HG02840 (cell line): Measurements from ENCODE around the gene RHNO1.

Experiments
- ATAC-seq: cut with Tn5 transposase; IDR thresholded peaks from one replicate; pipeline ENCODE4 v1.9.1; 2021; ENCODE audit warnings: mild to moderate bottlenecking, moderate library complexity, moderate number of reproducible peaks; ENCODE audit not compliant: unreplicated experiment, low FRiP score

The RHNO1 gene, protein sequence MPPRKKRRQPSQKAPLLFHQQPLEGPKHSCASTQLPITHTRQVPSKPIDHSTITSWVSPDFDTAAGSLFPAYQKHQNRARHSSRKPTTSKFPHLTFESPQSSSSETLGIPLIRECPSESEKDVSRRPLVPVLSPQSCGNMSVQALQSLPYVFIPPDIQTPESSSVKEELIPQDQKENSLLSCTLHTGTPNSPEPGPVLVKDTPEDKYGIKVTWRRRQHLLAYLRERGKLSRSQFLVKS

DNA sequence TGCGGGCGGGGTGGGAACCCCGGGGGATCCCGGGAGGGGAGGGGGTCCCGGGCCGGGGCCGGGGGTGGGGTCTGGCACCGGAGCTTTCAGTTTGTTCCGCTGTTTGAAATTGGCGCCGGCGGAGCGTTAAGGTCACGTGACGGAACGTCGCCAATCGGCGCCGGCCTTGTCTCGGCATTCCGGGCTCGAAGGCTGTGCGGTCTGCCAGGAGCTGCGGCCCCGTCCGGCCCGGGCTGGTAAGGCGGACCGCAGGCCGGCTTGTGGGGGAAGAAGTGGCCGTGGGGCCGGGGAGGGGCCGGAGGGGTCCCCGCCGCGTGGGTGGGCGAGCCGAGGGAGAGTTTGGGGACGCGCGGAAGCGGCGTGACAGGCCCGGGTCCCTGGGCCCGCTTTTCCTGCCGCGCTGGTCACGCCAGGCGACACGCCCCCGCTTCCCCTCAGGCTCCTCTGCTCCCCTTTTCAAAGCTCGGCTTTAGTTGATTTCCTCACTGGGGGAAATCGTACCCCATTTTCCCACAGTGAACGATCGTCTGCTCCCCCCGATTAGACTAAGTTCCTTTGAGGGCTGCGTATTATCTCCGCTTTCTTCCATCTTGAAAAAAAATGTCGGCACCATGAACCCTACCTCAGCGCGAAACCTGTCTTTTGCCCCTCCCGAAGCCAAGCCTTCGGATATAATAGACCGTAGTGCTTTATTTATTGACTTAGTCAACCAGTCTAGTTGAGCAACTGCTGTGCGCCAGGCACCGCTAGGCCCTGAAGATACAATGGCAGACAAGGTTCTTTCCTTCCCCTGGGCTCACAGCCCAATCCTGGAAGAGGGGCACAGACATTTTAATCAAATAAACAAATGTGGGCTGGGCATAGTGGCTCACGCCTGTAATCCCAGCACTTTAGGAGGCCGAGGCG is at the start of gene RHNO1, which contains the start of gene FOXM1:
Gene RHNO1, plus strand, starts transcription at position 177 of the 906 bp plus-strand sequence. CDS start 8,144 bp downstream, outside the sequence.
Gene FOXM1, minus strand, starts transcription at position 128 of the 906 bp plus-strand sequence. CDS start 2,696 bp downstream, outside the sequence.
- peak; percentile 73 for ATAC-seq

DNA sequence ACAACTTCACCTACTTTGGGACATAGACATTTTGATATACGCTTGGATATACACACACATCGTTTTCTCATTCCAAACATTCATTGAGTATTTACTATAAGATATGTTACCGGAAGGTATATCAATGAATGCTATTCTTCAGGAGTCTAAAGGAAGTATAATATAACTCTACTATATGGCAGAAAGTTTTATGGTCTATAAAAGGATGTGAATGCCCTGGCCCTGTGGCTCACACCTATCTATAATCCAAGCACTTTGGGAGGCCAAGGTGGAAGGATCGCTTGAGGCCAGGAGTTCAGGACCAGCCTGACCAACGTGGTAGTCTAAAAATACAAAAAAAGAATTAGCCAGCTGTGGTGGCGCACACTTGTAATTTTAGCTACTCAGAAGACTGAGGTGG is 47.7 kb upstream of the RHNO1 start:
- no peak for ATAC-seq

DNA sequence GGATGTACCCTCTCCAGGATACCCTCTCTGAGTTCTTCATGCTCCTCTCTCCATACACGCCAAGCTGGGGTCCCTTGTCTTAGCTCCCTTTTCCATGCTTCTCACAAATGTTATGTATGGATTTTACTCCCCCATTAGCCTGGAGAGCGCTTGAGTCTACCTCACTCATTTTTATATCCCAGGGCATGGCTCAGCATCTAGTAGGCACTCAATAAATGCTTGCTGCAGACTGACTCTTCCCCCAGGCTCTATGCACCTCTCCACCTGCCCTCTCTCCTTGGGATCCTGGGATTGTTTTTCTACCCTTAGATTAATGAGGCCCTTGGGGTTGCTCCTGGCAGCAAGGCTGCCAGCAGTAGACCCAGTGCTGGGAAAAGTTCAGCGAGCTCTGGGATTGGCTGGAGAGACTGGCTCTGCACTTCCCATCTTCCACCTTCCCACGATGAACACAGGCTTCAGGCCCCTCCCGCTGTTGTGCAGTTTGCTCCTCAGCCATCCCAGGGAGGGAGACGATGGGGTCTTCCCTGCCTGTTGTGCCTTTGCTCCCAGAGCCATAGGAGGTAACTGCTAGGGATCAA is 44.4 kb upstream of the RHNO1 start:
- no peak for ATAC-seq

DNA sequence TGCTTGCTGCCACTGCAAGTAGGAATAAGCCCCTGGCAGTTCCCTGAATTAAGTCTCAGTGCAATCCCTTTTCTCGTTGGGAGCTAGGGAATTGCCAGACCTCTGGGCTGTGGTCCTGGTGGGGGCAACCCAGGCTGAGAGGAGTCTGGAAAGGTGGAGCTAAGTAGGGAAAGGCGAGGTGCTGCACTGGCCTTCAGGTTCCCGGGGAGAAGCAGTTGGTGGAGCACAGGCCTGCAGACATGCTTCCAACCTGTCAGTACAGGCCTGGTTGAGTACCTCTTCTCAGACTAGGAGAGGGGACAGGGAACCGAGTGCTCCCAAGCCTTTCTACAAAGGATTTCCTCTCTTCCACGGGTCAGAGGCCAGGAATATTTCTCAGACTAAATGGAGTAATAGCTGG is 43.7 kb upstream of the RHNO1 start:
- no peak for ATAC-seq

DNA sequence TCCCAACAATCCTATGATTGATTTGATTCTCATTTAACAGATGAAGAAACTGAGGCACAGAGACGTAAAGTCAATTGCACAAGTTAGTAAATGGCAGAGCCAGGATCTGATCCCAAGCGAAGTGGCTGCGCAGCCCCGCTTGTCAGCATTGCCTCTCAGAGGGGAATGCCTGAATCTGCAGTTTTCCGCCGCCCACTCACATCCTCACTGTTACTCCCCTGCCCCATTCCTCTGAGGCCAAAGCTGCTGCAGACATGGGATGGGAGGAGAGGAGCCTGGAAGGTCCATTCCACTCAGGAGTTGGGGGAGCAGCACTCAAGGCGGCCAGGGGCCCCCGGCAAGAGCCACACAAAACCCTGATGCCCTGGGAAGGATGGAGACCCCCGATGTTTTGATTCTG is 43.2 kb upstream of the RHNO1 start:
- ATAC-seq: no peak

DNA sequence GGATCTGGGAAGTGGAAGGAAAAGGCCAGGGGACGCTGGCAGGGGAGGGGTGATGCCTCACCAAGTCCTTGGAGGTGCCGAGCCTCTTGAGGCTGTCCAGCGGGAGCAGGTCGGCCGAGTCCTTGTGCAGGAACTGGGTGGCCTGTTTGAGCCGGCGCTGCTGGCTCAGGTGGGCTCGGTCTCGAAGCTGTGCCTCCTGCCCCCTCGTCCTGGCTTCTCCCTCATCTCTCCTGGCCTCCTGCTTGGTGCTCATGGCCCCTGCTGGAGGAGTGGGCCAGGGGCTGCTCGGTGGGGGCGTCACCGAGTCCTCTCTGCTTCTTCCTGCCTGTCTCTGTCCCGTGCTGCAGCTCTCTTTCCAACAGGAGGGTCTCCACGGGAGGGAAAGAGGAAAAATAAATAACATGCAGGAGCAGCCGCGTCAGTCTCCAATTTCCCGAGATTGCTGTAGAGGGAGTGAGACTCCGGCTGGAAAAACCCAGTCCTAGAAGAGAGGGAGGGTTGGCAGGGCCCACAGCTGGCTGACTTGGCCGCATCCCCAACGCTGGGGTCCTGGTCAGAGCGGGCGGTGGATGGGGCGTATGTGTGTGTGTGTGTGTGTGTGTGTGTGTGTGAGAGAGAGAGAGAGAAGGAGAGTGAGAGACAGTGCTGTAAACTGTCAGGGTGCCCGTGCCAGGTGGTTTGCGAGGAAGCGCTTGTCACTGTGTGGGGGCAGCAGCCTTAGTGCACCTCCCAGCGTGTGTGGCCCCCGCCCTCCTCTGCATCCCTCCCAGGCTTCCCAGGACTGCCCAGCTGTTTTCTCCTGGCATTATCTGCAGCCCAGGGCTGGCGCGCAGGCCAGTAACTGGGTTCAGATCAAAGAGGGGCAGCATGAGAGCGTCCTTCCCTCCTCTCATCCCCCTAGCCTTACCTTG is 42.2 kb upstream of the RHNO1 start, which contains the start of gene NRIP2:
Gene NRIP2, minus strand, starts transcription at position 455 of the 911 bp plus-strand sequence. Its CDS starts 52 bp downstream, at position 403.
- ATAC-seq: no peak

DNA sequence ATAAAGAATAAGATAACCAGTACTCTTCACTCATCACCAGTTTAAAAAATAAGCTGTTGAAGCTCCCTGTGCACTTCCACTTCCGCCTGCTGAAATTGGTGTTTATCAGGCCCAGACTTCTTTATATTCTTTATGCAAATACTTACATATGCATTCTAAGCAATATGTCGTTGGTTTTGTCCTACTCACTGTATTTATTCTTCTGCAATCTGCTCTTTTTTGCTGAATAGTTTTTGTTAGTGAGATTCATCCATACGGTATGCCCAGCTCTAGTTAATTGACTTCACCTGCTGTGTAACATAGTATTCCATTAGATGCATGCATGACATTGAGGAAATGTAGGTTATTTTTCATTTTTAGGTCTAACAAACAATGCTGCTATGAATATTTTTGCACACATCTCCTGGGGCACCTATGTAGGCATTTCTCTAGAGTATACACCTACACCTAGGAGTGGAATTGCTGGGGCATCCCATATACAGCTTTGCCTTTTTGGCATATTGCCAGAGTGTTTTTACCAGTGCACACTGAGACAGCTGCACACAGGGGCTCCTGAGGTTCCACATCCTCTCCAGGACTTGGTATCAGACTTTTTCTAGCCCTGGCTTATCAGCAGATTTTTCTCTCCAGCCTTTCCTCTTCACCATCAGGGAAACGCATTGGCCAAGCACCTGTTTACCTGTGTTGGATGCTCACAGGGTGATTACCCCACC is 41.2 kb upstream of the RHNO1 start:
- ATAC-seq: no peak

DNA sequence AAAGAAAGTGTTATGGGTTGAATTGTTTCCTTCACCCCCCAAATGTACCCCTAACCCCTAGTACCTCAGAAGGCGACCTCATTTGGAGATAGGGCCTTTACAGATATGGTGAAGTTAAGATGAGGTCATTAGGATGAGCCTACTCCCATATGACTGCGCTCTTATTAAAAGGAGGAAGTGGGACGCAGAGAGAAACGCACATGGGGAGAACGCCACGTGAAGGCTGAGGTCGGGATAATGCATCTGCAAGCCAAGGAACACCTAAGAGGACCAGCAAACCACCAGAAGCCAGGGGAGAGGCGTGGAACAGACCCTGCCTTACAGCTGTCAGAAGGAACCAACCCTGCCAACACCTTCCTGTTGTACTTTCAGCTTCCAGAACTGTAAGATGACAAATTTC is 40.4 kb upstream of the RHNO1 start:
- no peak for ATAC-seq

DNA sequence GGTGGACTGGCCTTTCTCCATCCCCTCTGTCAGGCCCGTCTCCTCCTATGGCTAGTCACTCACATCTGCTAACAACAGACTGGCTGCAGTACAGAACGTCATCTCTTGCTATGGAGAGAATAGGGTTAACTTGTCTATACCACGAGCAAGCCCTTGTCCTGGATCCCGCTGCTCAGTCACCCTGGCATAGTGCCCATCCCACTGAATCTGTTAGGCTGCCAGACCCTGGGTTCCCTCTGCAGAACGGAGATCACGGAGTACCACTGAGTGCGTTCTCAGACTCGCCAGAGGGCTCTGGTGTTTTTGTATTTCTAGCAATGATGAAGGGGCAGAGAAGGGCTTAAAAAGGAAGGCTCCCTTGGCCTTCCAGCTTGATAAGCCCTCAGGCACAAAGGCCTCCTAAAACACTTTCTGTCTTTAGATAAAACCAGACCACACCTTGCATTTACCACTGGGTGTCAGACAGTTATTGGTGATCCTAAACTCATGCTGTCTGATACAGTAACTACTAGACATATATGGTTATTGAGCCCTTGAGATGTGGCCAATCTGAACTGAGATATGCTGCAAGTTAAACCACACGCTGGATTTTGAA is 35.9 kb upstream of the RHNO1 start:
- no peak for ATAC-seq

DNA sequence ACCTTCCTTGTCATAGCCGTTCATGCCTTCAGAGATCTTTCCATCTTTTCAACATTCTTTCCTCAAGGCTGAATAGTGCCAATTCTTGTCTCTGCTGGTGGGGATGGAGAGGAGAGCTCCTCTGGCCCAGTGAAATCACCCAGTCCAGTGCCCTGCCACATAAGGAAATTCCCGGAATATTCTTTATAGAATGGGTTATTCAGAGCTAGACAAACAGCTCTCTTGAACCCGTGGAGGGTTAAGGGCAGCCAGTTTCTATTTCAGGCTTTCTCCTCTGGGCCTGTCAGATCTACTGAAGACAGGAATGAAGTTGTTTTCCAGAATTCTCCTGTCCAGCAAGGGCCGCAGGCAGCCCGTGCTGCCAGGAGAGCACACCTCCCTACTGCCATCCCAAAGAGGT is 34.1 kb upstream of the RHNO1 start:
- ATAC-seq: no peak

DNA sequence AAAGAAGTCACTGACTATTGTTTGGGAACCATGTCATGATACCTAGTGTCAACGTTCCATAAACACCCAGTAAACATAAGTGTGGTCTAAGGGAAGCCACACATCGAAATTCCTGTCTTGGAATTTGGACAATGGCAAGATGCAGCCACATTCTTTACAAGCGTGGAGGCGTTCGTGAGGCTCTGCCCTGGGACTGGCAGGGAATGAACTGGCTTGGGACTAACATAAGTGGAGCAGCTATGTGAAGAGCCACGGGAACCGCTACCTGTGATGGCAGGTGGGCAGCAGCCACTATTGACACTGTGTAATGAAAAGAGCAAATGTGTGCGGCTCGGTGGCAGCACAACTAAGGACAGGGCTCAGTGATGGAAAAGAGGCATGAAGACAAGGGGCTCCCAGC is 32.2 kb upstream of the RHNO1 start:
- ATAC-seq: no peak

DNA sequence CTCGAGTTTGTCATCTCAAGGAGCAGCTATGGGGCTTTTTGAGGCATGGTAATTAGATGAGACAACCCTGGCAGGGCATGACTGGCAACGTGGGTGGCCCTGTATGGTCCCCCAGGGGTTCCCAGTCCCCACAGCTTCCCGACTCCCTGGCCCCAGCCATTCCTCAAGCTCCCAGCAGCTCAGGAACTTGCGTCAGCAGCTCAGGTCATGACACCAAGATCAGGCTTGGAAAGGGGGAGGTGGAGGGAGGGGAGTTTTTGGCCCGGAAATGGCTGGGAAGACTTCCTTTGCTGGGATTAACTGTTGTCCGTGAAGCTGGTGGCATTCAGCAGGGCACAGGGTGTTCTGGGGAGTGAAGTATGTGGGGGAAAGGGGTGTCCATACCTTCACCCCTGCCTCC is 31.7 kb upstream of the RHNO1 start:
- no peak for ATAC-seq

DNA sequence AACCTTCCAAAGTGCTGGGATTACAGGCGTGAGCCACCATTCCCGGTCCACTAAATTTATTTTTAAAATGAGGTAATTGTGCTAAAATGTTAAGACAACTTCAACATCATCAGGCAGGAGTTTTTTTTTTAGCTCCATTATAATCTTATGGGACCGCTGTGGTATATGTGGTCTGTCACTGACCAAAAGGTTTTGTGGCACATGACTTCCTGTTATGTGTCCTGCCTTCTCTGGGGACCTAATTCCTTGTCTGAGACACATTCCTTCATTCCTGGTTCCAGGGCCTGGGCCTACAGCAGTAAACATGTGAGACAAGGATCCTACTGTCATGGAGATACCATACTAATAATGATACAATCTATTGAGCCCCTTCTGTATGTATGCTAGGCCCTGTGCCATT is 25.1 kb upstream of the RHNO1 start:
- no peak for ATAC-seq

DNA sequence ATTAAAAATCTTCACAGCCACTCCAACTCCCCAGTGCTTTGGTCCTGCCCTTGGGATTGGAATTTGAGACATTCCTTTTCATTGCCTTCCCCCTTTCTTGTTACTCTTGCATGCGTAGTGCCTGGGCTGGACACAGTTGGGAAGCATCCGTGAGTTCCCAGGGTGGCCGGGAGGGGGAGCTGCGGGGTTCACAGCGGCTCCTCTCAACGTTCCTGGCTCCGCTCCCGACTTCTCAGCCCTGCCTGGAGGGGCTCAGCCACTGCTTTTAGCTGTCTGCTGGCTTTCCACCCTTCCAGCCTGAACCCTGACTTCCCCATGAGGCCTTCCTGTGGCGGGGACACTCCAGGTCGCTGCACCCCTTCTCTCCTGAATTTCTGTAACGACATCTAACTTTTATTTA is 23.4 kb upstream of the RHNO1 start:
- ATAC-seq: no peak

DNA sequence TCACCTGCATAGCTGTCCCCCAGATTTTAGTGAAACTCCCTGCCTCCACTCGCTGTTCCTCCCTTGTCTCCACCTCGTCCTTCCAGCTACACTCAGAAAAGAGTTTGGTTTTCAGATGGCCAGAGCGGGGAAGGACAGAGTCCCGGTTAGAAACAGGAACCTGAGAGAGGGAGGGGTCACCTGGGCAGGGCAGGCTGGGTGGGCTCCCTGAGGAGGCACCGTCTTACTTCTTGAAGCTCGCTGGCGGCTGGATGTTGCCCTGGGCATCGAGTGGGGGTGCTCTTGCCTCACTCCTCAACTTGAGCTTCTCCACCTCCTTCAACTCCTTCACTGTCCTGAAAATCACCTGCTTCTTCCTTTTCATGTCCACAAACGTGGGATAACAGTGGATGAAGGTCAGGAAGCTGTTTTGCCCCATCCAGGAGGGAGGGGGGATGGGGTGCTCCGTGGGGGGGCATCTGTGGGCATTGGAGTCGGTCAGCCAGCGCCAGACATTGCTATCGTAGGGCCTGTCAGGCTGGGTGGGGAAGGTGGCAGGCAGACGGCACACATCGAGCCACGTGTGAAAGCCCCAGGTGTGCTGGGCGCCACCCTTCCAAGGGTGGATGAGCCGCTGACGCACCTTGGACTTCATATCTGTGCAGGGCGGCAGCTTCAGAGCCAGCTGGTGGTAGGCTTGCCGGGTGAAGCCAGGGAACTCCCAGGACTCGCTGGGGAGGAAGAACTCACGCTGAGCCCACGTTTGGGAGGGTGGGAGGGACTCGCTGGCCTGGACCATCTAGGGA is 22.2 kb upstream of the RHNO1 start:
- ATAC-seq: no peak

DNA sequence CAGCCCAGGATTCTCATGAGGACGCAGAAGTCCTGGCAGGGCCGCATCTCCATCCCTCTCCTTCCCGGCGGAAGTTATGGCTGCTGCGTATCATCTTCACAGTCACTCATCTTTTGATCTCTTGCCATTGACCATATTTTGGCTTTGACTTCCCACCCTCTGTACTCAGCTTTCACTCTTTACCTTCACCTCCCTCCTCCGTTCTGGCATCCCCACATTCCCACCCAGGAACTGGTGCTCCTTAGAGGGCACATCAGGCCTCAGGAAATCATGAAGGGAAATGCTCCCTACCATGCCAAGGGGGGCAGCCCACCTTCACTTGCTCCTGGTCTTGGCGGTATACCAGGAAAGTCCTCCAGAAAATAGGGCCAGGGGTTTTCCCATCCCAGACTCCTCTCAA is 21.5 kb upstream of the RHNO1 start:
- ATAC-seq: no peak

DNA sequence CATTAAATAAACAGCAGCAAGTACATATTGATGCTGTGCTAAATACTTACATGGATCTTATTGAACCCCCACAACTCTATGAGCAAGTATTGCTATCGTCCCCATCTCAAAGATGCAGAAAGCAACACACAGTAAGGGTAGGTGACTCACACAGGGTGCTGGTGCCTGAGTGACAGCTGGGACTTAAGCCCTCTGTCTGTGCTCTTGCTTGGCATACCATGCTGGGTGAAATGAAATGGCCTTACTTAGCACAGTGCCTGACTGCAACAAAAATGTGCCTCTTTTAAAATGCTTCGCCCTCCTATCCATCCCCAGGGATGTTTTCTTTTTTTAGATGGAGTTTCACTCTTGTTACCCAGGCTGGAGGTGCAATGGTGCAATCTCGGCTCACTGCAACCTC is 21.0 kb upstream of the RHNO1 start:
- ATAC-seq: no peak

DNA sequence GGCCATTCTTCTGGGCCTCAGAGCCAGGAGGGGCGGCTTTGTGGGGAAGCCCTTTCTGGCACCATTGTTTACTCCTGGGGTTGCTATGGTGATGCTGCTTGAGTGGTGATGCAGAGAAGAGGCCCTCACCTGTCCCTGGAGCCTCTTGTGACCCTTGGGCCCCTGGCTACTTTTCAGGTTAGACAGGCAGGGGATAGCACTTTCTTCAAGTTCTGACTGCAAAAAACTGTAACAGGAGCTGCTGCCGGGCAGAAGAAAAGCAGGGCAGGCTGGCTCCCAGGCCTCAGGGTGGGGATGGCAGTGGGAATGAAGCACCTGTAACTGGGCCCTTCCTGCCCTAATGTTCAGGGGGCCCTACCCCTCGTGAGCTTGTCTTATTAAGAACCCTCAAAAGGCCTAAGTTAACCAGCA is 20.0 kb upstream of the RHNO1 start, which contains the start of gene TEX52:
Gene TEX52, minus strand, starts transcription at position 19 of the 411 bp plus-strand sequence. Its CDS starts 13 bp downstream, at position 6.
- ATAC-seq: no peak
